ENCODE data around the gene ZNF350. TPM values are rescaled to one million over a fixed set of nuclear protein-coding genes. Genes with fewer than 3 reads are reported as not detected.
"Not testable (repeated sequence)": the region's sequence is repeated elsewhere in the genome, so short reads cannot be mapped to it uniquely, and the experiment has no call there.

Gene ZNF350
- total and polyA plus RNA-seq, 10 donors: 7.9 to 26.0 (median 19.2) TPM

DNA sequence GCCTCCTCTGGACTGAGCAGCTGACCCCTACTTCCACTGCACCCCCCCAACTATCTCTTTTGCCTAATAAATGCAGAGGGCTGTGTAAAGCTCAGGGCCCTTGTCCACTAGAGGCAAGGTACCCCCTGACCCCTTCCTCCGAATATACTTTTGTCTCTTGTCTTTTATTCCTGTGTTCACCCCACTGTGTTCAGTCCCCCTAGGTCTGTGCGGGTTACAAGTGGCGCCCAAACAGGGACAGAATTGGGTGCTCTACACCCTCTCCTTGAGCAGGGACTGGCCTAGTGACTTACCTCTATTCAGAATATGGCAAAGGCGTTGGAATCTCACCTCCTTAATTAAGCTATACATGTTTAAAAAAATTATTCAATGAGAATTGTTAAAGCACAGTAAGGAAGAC, 15.0 kb downstream of the ZNF350 start:
- peaks cover 57 to 100% (median 94%) of the 10 kb centered on the region in 6 donors for H3K36me3 ChIP-seq
- intact Hi-C loops (cut with DNase I; ENCODE audit: low total_unique reads): no loop called here
- H3K27ac ChIP-seq: no peak overlapping the region
- no peak for DNase-seq
- H3K27me3 ChIP-seq (replicated peaks in 1 of 7): no peaks in the 10 kb centered on the region
- WGBS, 5 donors: 96 to 98% (median 97%) methylated on average over 4 of the region's 4 CpGs
- no peaks in the 10 kb centered on the region for H3K4me1 ChIP-seq
- no peak for TF ChIP-seq POLR2AphosphoS5 (IDR thresholded peaks at IDR 0.05)
- TF ChIP-seq, protein P1, sequence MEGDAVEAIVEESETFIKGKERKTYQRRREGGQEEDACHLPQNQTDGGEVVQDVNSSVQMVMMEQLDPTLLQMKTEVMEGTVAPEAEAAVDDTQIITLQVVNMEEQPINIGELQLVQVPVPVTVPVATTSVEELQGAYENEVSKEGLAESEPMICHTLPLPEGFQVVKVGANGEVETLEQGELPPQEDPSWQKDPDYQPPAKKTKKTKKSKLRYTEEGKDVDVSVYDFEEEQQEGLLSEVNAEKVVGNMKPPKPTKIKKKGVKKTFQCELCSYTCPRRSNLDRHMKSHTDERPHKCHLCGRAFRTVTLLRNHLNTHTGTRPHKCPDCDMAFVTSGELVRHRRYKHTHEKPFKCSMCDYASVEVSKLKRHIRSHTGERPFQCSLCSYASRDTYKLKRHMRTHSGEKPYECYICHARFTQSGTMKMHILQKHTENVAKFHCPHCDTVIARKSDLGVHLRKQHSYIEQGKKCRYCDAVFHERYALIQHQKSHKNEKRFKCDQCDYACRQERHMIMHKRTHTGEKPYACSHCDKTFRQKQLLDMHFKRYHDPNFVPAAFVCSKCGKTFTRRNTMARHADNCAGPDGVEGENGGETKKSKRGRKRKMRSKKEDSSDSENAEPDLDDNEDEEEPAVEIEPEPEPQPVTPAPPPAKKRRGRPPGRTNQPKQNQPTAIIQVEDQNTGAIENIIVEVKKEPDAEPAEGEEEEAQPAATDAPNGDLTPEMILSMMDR (IDR thresholded peaks at IDR 0.05 in 8 of 11, conservative IDR thresholded peaks at IDR 0.05 in 3 of 11): no peak
- H3K4me3 ChIP-seq: peak overlapping the region in 1 of 8 donors; percentile 41
- H3K9me3 ChIP-seq: peaks cover 66 to 100% (median 100%) of the 10 kb centered on the region in 8 donors

DNA sequence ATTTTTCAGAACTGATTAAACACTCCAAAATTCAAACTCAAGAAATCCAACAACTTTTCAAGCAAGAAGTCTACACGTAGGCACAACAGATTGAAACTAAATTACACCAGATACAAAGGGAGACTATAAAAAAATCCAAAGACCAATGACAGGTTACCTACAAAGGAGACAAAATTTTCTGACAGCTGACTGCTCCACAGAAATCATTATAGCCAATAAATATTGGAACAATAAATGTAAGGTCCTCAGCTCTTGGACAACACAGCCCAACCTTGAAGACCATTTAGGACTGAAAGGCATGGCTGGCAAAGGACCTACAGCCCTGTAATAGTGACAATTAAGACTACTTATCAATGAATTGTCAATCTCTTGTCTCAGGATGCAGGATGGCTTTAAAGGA, 15.9 kb downstream of the ZNF350 start:
- Histone ChIP-seq H3K27me3 (replicated peaks in 1 of 7) (no peaks in the 10 kb centered on the region), H3K9me3 (peaks cover 71 to 100% (median 100%) of the 10 kb centered on the region in 8 donors), H3K4me1 (no peaks in the 10 kb centered on the region), H3K27ac (no peak overlapping the region), H3K4me3 (peak overlapping the region in 1 of 8 donors; percentile 41), H3K36me3 (peaks cover 66 to 100% (median 99%) of the 10 kb centered on the region in 6 donors)
- TF ChIP-seq POLR2AphosphoS5 (IDR thresholded peaks at IDR 0.05): no peak
- TF ChIP-seq, protein P1 (IDR thresholded peaks at IDR 0.05 in 8 of 11, conservative IDR thresholded peaks at IDR 0.05 in 3 of 11): no peak
- TF ChIP-seq POLR2A (IDR thresholded peaks at IDR 0.05): no peak
- no peak for DNase-seq
- intact Hi-C loops (cut with DNase I; ENCODE audit: low total_unique reads): no loop called here
- 94 to 100% (median 98%) methylated on average over 1 of the region's 1 CpG for WGBS, 5 donors

DNA sequence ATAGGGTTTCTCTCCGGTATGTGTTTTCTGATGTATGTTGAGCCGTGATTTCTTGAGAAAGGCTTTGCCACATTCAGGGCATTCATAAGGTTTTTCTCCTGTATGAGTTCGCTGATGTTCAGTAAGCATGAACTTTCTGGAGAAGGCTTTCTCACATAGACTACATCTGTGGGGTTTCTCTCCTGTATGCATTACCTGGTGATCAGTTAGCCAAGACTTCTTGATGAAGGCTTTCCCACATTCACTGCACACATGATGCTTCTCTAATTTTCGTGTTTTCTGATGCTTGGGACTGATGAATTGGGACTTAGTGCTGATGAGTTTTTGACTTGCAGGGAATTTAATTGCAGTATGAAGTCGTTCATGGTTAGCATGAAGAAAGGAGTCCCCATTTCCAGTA, 21.1 kb downstream of the ZNF350 start:
- Histone ChIP-seq H3K27ac (no peak overlapping the region), H3K4me3 (peak overlapping the region in 1 of 8 donors; percentile 31), H3K36me3 (peaks cover 54 to 88% (median 77%) of the 10 kb centered on the region in 6 donors), H3K27me3 (replicated peaks in 1 of 7) (no peaks in the 10 kb centered on the region), H3K9me3 (peaks cover 65 to 100% (median 100%) of the 10 kb centered on the region in 8 donors), H3K4me1 (no peaks in the 10 kb centered on the region)
- no peak for DNase-seq
- WGBS, 5 donors: 94 to 99% (median 98%) methylated on average over 5 of the region's 5 CpGs
- intact Hi-C loops (cut with DNase I; ENCODE audit: low total_unique reads): no loop called here
- no peak for TF ChIP-seq POLR2A (IDR thresholded peaks at IDR 0.05)
- TF ChIP-seq POLR2AphosphoS5 (IDR thresholded peaks at IDR 0.05): no peak
- TF ChIP-seq, protein P1 (IDR thresholded peaks at IDR 0.05 in 8 of 11, conservative IDR thresholded peaks at IDR 0.05 in 3 of 11): no peak

DNA sequence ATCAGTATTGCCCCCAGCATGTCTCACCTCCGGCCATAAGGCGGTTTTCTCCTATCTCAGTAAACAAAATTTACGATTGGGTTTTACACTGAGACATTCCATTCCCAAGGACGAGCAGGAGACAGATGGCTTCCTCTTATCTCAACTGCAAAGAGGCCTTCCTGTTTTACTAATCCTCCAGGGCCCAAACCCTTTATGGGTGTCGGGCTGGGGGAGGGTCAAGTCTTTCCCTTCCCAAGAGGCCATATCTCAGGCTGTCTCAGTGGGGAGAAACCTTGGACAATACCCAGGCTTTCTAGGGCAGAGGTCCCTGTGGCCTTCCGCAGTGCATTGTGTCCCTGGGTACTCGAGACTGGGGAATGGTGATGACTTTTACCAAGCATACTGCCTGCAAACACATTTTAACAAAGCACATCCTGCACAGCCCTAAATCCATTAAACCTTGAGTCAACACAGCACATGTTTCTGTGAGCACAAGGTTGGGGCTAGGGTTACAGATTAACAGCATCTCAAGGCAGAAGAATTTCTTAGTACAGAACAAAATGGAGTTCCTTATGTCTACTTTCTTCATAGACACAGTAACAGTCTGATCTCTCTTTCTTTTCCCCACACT, 25.9 kb downstream of the ZNF350 start:
- peaks cover 16 to 40% (median 28%) of the 10 kb centered on the region in 6 donors for H3K36me3 ChIP-seq
- H3K9me3 ChIP-seq: peaks cover 29 to 100% (median 100%) of the 10 kb centered on the region in 8 donors

More for the DNA sequence above, 25.9 kb downstream of the ZNF350 start:
- WGBS, 5 donors: 31 to 52% (median 46%) methylated on average over 7 of the region's 7 CpGs
- DNase-seq; intact Hi-C loops (cut with DNase I; ENCODE audit: low total_unique reads); H3K4me3 ChIP-seq; H3K27me3 ChIP-seq (replicated peaks in 1 of 7); H3K4me1 ChIP-seq: not testable (repeated sequence)
- H3K27ac ChIP-seq: peak overlapping the region in 1 of 8 donors; percentile 17
